BE2C (cell line): ENCODE results near the gene SMAP1.

Source experiments
- DNase-seq: peaks from one replicate; pipeline ENCODE4 v3.0.0-alpha.2; 2020
- H3K27me3 ChIP-seq: fragments of 250-450 bp; sonication (Bioruptor Pico); 2 replicates; pipeline ENCODE4 v1.5.1; 2020; ENCODE audit warnings: mild to moderate bottlenecking
- H3K36me3 ChIP-seq: fragments of 250-450 bp; sonication (Bioruptor Pico); 2 replicates; pipeline ENCODE4 v1.5.1; 2020; ENCODE audit warnings: mild to moderate bottlenecking
- H3K4me1 ChIP-seq: fragments of 250-450 bp; sonication (Bioruptor Pico); 2 replicates; pipeline ENCODE4 v1.5.1; 2020
- H3K4me3 ChIP-seq: 2 replicates; pipeline ENCODE4 v1.5.1; 2011; ENCODE audit warnings: low read depth, low read length
- H3K9me3 ChIP-seq: fragments of 250-450 bp; sonication (Bioruptor Pico); 2 replicates; pipeline ENCODE4 v1.5.1; 2020
- TF ChIP-seq, protein P1 (sequence below): IDR thresholded peaks from 2 replicates; pipeline ENCODE4 v1.5.1; 2012; ENCODE audit warnings: mild to moderate bottlenecking, low read depth, low read length

Gene SMAP1

GRCh38 chr6:70823651-70824050 is 156.0 kb downstream of the SMAP1 start:
- TF ChIP-seq, protein P1, sequence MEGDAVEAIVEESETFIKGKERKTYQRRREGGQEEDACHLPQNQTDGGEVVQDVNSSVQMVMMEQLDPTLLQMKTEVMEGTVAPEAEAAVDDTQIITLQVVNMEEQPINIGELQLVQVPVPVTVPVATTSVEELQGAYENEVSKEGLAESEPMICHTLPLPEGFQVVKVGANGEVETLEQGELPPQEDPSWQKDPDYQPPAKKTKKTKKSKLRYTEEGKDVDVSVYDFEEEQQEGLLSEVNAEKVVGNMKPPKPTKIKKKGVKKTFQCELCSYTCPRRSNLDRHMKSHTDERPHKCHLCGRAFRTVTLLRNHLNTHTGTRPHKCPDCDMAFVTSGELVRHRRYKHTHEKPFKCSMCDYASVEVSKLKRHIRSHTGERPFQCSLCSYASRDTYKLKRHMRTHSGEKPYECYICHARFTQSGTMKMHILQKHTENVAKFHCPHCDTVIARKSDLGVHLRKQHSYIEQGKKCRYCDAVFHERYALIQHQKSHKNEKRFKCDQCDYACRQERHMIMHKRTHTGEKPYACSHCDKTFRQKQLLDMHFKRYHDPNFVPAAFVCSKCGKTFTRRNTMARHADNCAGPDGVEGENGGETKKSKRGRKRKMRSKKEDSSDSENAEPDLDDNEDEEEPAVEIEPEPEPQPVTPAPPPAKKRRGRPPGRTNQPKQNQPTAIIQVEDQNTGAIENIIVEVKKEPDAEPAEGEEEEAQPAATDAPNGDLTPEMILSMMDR = no peak
- no peaks in the 10 kb centered on the region for H3K36me3 ChIP-seq
- no peaks in the 10 kb centered on the region for H3K27me3 ChIP-seq
- DNase-seq = no peak
- no peaks in the 10 kb centered on the region for H3K9me3 ChIP-seq
- no peak overlapping the region for H3K4me3 ChIP-seq
- no peaks in the 10 kb centered on the region for H3K4me1 ChIP-seq

DNA sequence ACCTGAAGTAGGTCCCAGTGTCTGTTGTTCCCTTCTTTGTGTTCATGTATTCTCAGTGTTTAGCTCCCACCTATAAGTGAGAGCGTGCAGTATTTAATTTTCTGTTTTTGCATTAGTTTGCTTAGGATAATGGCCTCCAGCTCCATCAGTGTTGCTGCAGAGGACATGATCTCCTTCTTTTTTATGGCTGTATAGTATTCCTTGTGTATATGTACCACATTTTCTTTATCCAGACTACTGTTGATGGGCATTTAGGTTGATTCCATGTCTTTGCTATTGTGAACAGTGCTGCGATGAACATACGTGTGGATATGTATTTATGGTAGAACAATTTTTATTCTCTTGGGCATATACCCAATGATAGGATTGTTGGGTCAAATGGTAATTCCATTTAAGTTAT is 163.7 kb downstream of the SMAP1 start:
- H3K27me3 ChIP-seq = no peaks in the 10 kb centered on the region
- no peak for DNase-seq
- no peaks in the 10 kb centered on the region for H3K9me3 ChIP-seq
- no peaks in the 10 kb centered on the region for H3K36me3 ChIP-seq
- no peaks in the 10 kb centered on the region for H3K4me1 ChIP-seq
- TF ChIP-seq, protein P1 = no peak
- no peak overlapping the region for H3K4me3 ChIP-seq

GRCh38 chr6:70834520-70834919 is 166.8 kb downstream of the SMAP1 start:
- no peaks in the 10 kb centered on the region for H3K27me3 ChIP-seq
- TF ChIP-seq, protein P1 = no peak
- H3K4me1 ChIP-seq = no peaks in the 10 kb centered on the region
- no peak for DNase-seq
- no peaks in the 10 kb centered on the region for H3K36me3 ChIP-seq
- H3K9me3 ChIP-seq = no peaks in the 10 kb centered on the region
- H3K4me3 ChIP-seq = no peak overlapping the region

DNA sequence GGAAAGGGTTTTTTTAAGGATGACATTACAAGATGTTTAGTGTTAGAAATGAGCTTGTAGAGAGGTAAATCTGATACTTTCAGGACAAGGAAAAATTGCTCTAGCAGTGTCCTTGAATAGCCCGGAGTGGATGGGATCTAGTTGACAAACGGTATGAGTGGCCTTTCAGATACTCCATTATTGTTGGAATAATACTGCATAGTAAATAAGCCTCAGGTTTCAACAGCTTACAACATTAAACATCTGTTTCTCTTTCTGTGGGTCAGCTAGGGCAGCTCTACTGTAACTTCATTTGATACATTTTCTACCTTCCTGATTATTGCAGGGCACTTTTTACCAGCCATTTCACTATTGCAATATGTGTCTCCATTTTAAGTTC is 171.2 kb downstream of the SMAP1 start:
- no peak for DNase-seq
- TF ChIP-seq, protein P1 = no peak

GRCh38 chr6:70839286-70840266 is 171.9 kb downstream of the SMAP1 start:
- no peak for DNase-seq
- TF ChIP-seq, protein P1 = no peak
- H3K4me1 ChIP-seq = peaks cover 9% of the 10 kb centered on the region
- H3K4me3 ChIP-seq = no peak overlapping the region
- H3K36me3 ChIP-seq = no peaks in the 10 kb centered on the region
- no peaks in the 10 kb centered on the region for H3K27me3 ChIP-seq
- no peaks in the 10 kb centered on the region for H3K9me3 ChIP-seq

More for the DNA sequence above, 171.2 kb downstream of the SMAP1 start:
- Histone ChIP-seq H3K36me3 (no peaks in the 10 kb centered on the region), H3K9me3 (no peaks in the 10 kb centered on the region), H3K4me1 (peaks cover 9% of the 10 kb centered on the region), H3K4me3 (no peak overlapping the region), H3K27me3 (no peaks in the 10 kb centered on the region)

GRCh38 chr6:70841112-70841511 is 173.4 kb downstream of the SMAP1 start:
- H3K4me3 ChIP-seq = no peak overlapping the region
- peaks cover 13% of the 10 kb centered on the region for H3K4me1 ChIP-seq
- no peaks in the 10 kb centered on the region for H3K9me3 ChIP-seq
- no peaks in the 10 kb centered on the region for H3K36me3 ChIP-seq
- H3K27me3 ChIP-seq = no peaks in the 10 kb centered on the region
- DNase-seq = peak; percentile 55
- TF ChIP-seq, protein P1 = no peak
